ENCODE data around the gene PTPRN2. TPM values are rescaled to one million over a fixed set of nuclear protein-coding genes. Genes with fewer than 3 reads are reported as not detected.

PTPRN2 gene
- total RNA-seq, 1 experiment from 2014 or later: 3.8 TPM

GRCh38 chr7:157892751-157893523, 694.7 kb downstream of the PTPRN2 start:
- Histone ChIP-seq H3K4me3 (no peak overlapping the region), H3K9me3 (replicated peaks) (no peaks in the 10 kb centered on the region), H3K36me3 (no peaks in the 10 kb centered on the region), H3K27me3 (peaks cover 6% of the 10 kb centered on the region; the same call in 1 of the 2 replicates), H3K27ac (no peak overlapping the region), H3K4me1 (no peaks in the 10 kb centered on the region)
- no peak for DNase-seq

- Histone ChIP-seq H3K9me3 (replicated peaks) (no peaks in the 10 kb centered on the region), H3K4me1 (no peaks in the 10 kb centered on the region), H3K36me3 (no peaks in the 10 kb centered on the region), H3K4me3 (no peak overlapping the region), H3K27me3 (peaks cover 2% of the 10 kb centered on the region; the same call in 1 of the 2 replicates), H3K27ac (no peak overlapping the region)
- DNase-seq: no peak
Observed at GRCh38 chr7:157890921-157891401, 696.7 kb downstream of the PTPRN2 start.

DNA sequence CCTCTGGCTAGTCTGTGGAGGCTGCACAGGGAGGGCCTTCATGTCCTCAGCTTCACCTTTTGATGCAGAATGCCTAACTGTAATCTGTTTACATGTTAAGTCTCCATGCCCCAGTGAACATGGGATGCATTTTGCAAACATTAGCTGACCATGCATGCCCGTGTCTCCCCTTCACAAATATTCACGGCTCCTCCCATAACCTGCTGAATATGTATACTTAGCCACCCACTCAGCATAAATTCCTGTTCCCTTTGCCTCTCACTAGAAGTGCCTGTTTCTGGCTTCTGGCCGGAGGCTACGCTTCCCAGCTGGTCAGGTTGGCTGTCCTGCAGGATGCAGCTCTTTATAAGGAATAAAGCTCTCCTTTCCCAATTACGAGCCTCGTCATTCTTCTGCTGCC, 698.1 kb downstream of the PTPRN2 start:
- no peak for DNase-seq
- no peaks in the 10 kb centered on the region for H3K4me1 ChIP-seq
- no peak overlapping the region for H3K4me3 ChIP-seq
- no peaks in the 10 kb centered on the region for H3K9me3 ChIP-seq (replicated peaks)
- no peaks in the 10 kb centered on the region for H3K36me3 ChIP-seq
- peaks cover 2% of the 10 kb centered on the region; the same call in 1 of the 2 replicates for H3K27me3 ChIP-seq
- H3K27ac ChIP-seq: no peak overlapping the region

- H3K9me3 ChIP-seq (replicated peaks): no peaks in the 10 kb centered on the region
- no peak overlapping the region for H3K4me3 ChIP-seq
- H3K27ac ChIP-seq: no peak overlapping the region
- no peaks in the 10 kb centered on the region for H3K36me3 ChIP-seq
- H3K27me3 ChIP-seq: peaks cover 2% of the 10 kb centered on the region; the same call in 1 of the 2 replicates
- no peaks in the 10 kb centered on the region for H3K4me1 ChIP-seq
- no peak for DNase-seq
Observed at GRCh38 chr7:157888579-157888978, 699.0 kb downstream of the PTPRN2 start.

- H3K36me3 ChIP-seq: no peaks in the 10 kb centered on the region
Observed at GRCh38 chr7:157887400-157887799, 700.2 kb downstream of the PTPRN2 start.

GRCh38 chr7:157886711-157887110, 700.9 kb downstream of the PTPRN2 start:
- H3K36me3 ChIP-seq: no peaks in the 10 kb centered on the region
- H3K9me3 ChIP-seq (replicated peaks): no peaks in the 10 kb centered on the region
- H3K4me1 ChIP-seq: no peaks in the 10 kb centered on the region
- H3K4me3 ChIP-seq: no peak overlapping the region
- DNase-seq: no peak
- no peak overlapping the region for H3K27ac ChIP-seq
- no peaks in the 10 kb centered on the region for H3K27me3 ChIP-seq

More at GRCh38 chr7:157887400-157887799, 700.2 kb downstream of the PTPRN2 start:
- Histone ChIP-seq H3K27ac (no peak overlapping the region), H3K4me1 (no peaks in the 10 kb centered on the region), H3K27me3 (no peaks in the 10 kb centered on the region; the same call in 1 of the 2 replicates), H3K9me3 (replicated peaks) (no peaks in the 10 kb centered on the region), H3K4me3 (no peak overlapping the region)
- DNase-seq: no peak

GRCh38 chr7:157886266-157886665, 701.4 kb downstream of the PTPRN2 start:
- no peak overlapping the region for H3K4me3 ChIP-seq
- H3K36me3 ChIP-seq: no peaks in the 10 kb centered on the region
- no peak for DNase-seq
- H3K27ac ChIP-seq: no peak overlapping the region
- no peaks in the 10 kb centered on the region for H3K27me3 ChIP-seq
- no peaks in the 10 kb centered on the region for H3K9me3 ChIP-seq (replicated peaks)
- H3K4me1 ChIP-seq: no peaks in the 10 kb centered on the region

DNA sequence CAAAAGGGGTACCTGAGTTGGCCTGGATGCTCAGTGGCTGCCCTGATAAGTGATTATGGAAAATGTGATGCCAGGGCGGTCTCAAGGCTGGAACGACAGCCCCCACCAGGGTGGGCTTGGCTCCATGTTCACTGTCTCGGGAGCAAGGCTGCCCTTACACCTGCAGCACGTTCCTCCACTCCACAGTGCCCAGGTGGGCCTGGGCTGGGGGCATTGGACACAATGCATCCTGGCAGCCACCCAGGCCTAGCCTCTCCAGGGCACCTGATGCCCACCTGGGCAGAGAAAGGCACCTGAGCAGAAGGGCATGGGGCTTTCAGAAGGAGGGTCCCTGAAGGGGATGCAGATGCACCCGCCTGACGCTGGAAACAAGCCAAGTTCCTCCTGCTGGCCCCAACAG, 702.5 kb downstream of the PTPRN2 start:
- no peaks in the 10 kb centered on the region for H3K27me3 ChIP-seq

GRCh38 chr7:157884461-157885062, 703.1 kb downstream of the PTPRN2 start:
- H3K27me3 ChIP-seq: no peaks in the 10 kb centered on the region
- no peak overlapping the region for H3K4me3 ChIP-seq
- no peaks in the 10 kb centered on the region for H3K36me3 ChIP-seq
- H3K4me1 ChIP-seq: no peaks in the 10 kb centered on the region
- H3K27ac ChIP-seq: no peak overlapping the region
- DNase-seq: no peak
- H3K9me3 ChIP-seq (replicated peaks): no peaks in the 10 kb centered on the region; the same call in 1 of the 2 replicates

More for the DNA sequence above, 702.5 kb downstream of the PTPRN2 start:
- Histone ChIP-seq H3K36me3 (no peaks in the 10 kb centered on the region), H3K4me3 (no peak overlapping the region), H3K27ac (no peak overlapping the region), H3K9me3 (replicated peaks) (no peaks in the 10 kb centered on the region; the same call in 1 of the 2 replicates), H3K4me1 (no peaks in the 10 kb centered on the region)
- DNase-seq: no peak

DNA sequence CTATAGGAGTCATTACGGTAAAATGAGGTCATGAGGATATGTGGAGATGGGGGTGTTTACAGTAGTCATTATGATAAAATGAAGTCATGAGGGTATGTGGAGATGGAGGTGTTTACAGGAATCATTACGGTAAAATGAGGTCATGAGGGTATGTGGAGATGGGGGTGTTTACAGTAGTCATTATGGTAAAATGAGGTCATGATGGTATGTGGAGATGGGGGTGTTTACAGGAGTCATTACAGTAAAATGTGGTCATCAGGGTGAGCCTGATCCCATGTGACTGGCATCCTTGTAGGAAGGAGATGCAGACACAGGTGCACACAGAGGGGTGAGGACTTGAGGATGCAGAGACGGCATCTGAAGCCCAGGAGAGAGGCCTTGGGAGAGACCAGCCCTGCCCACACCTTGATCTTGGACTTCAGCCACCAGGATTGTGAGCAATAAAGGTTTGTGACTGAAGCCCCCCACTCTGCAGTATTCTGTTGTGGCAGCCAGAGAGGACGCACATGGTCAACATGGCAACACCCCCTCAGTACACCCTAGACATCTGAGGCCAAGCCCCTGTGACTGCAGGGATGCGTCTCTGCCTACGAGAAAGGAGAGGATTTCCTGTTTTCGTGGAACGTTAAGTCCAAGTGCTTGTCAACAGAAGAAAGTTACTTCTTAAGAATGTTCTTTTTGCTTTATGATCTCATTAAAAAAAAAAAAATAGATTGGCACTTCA, 706.4 kb downstream of the PTPRN2 start:
- H3K9me3 ChIP-seq (replicated peaks): no peaks in the 10 kb centered on the region; the same call in 1 of the 2 replicates
- no peaks in the 10 kb centered on the region for H3K36me3 ChIP-seq
- H3K4me1 ChIP-seq: no peaks in the 10 kb centered on the region
- DNase-seq: no peak
- H3K4me3 ChIP-seq: no peak overlapping the region
- peaks cover 4% of the 10 kb centered on the region; the same call in 1 of the 2 replicates for H3K27me3 ChIP-seq
- H3K27ac ChIP-seq: no peak overlapping the region

DNA sequence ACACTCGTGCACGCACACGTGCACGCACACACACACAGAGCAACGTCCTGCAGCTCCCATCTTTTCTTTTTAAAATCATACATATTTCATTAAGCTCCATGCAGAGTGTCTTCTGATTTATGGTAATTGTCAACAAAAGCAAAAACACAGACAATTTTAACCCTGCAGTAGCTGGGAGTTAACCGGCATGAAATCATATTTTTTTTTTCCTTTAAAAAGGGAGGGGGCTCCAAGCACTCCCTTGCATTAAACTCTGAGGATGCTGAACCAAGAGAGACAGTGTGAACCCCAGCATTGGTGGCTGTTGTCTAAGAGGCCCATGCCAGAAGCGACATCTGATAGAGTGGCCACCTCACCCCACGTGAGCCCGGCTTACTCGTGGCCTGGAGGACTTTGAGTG, 708.2 kb downstream of the PTPRN2 start:
- no peaks in the 10 kb centered on the region for H3K36me3 ChIP-seq
- DNase-seq: no peak
- peaks cover 9% of the 10 kb centered on the region; the same call in 1 of the 2 replicates for H3K27me3 ChIP-seq
- no peak overlapping the region for H3K27ac ChIP-seq
- H3K9me3 ChIP-seq (replicated peaks): no peaks in the 10 kb centered on the region; the same call in 1 of the 2 replicates
- H3K4me1 ChIP-seq: no peaks in the 10 kb centered on the region
- H3K4me3 ChIP-seq: no peak overlapping the region

GRCh38 chr7:157877298-157878090, 710.1 kb downstream of the PTPRN2 start:
- H3K9me3 ChIP-seq (replicated peaks): no peaks in the 10 kb centered on the region; the same call in 1 of the 2 replicates
- H3K27ac ChIP-seq: no peak overlapping the region
- DNase-seq: no peak
- H3K4me3 ChIP-seq: no peak overlapping the region
- H3K36me3 ChIP-seq: no peaks in the 10 kb centered on the region
- no peaks in the 10 kb centered on the region for H3K4me1 ChIP-seq
- H3K27me3 ChIP-seq: peaks cover 9% of the 10 kb centered on the region; the same call in 1 of the 2 replicates

DNA sequence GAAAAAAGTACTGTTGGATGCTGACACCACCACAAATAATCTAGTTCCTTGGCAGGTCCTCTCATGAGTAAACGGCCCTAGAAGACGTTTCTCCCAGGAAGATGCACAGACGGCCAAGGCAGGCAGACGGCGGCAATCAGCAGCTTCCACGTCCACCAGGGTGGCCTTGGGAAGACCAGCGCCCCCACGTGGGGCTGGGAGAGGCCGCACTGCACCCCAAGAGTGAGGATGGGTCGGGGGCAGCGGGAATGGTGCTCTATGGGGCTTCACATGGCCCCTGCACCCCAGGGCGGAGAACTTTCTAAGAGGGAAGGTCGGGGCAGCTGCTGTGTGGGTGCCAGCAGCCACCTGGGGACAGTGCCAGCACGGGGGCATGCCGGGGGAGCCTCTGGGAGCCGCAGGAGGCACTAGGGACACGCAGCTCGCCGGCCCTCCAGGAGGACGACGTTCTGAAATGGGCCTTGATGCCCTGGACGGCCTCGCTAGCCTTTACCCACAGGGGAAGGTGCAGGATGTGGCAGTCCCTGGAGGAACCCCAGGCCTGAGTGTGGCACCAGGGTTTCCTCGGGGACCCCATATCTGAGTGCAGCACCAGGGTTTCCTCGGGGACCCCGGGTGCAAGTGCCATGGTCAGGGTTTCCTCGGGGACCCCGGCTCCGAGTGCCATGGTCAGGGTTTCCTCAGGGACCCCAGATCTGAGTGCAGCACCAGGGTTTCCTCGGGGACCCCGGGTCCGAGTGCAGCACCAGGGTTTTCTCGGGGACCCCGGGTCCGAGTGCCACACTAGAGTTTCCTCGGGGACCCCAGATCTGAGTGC, 710.9 kb downstream of the PTPRN2 start:
- no peak overlapping the region for H3K27ac ChIP-seq
- no peaks in the 10 kb centered on the region for H3K36me3 ChIP-seq
- no peaks in the 10 kb centered on the region for H3K4me1 ChIP-seq
- peaks cover 9% of the 10 kb centered on the region; the same call in 1 of the 2 replicates for H3K27me3 ChIP-seq
- H3K4me3 ChIP-seq: no peak overlapping the region
- no peaks in the 10 kb centered on the region; the same call in 1 of the 2 replicates for H3K9me3 ChIP-seq (replicated peaks)
- DNase-seq: peak in 1 of 2 experiments; percentile 29
